ENCODE results near the gene STYXL1.
"Not testable (repeated sequence)": the region's sequence is repeated elsewhere in the genome, so short reads cannot be mapped to it uniquely, and the experiment has no call there.

Gene STYXL1, protein sequence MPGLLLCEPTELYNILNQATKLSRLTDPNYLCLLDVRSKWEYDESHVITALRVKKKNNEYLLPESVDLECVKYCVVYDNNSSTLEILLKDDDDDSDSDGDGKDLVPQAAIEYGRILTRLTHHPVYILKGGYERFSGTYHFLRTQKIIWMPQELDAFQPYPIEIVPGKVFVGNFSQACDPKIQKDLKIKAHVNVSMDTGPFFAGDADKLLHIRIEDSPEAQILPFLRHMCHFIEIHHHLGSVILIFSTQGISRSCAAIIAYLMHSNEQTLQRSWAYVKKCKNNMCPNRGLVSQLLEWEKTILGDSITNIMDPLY
- long read RNA-seq, transcript STYXL1-201 (9 exons, 1,415 nt) = minor isoform, 7 of 21 reads
- long read RNA-seq, transcript STYXL1-203 (9 exons, 1,374 nt) = major isoform, 9 of 21 reads
- long read RNA-seq, partial matches to known transcripts = 0 of 21 reads
- long read RNA-seq, other reads (novel, unspliced or antisense) = 2 of 21 reads

DNA sequence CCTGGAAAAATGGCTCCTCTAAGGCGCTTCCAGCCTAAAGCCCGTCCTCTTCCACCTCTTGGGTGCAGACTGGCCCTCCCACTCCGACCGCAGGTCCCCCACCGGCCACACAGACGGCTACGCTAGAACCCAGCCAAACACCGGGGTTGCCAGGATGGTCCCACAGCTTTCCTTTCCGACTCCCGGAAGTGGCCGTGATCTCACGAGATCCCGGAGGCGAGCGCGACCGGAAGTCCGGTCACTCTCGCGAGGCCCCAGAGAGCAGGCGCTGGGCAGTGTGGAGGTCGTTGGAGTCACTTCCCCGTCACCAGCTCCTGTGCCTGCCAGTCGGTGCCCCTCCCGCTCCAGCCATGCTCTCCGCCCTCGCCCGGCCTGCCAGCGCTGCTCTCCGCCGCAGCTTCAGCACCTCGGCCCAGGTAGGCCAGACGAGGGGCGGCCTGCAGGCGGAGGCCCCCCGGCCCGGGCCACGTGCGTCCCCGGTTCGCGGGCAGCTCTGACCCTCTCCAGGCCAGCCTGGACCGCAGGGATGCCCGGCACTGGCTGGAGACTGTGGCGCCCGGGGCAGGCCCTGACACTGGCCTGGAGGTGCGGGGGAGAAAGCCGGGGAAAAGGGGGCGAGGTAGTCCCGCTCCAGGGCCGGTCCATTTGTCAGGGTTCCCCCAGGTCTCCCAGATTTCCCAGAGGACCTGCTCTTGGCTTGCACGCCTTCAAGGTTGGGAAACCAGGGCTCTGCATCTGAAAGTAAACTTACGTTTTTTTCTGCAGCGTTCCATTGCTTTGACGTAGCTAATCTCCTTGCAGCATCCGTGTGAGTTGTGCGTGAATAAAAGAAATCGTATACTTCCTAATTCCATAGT, at the start of gene STYXL1, which contains the start of gene MDH2:
Gene STYXL1, minus strand, starts transcription at position 190 of the 857 bp plus-strand sequence. CDS start 17,477 bp downstream, outside the sequence.
Gene MDH2, plus strand, starts transcription at position 296 of the 857 bp plus-strand sequence. Its CDS starts 55 bp downstream, at position 351.
- Histone ChIP-seq H3K4me3 (replicated peaks; ENCODE audit: insufficient read depth, low read length) (peak within 1 kb of the TSS; percentile 94), H3K27me3 (ENCODE audit: insufficient read depth, poor library complexity, severe bottlenecking) (no peaks in the 10 kb centered on the region), H3K27ac (replicated peaks) (peak within 1 kb of the TSS; percentile 90)
- peak; percentile 95 for TF ChIP-seq GABPA (IDR thresholded peaks at IDR 0.05; ENCODE audit: low read depth)
- TF ChIP-seq, protein P1, sequence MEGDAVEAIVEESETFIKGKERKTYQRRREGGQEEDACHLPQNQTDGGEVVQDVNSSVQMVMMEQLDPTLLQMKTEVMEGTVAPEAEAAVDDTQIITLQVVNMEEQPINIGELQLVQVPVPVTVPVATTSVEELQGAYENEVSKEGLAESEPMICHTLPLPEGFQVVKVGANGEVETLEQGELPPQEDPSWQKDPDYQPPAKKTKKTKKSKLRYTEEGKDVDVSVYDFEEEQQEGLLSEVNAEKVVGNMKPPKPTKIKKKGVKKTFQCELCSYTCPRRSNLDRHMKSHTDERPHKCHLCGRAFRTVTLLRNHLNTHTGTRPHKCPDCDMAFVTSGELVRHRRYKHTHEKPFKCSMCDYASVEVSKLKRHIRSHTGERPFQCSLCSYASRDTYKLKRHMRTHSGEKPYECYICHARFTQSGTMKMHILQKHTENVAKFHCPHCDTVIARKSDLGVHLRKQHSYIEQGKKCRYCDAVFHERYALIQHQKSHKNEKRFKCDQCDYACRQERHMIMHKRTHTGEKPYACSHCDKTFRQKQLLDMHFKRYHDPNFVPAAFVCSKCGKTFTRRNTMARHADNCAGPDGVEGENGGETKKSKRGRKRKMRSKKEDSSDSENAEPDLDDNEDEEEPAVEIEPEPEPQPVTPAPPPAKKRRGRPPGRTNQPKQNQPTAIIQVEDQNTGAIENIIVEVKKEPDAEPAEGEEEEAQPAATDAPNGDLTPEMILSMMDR (IDR thresholded peaks at IDR 0.05; ENCODE audit: insufficient read depth, low read length) = no peak
- peak; percentile 92 for TF ChIP-seq POLR2AphosphoS5 (IDR thresholded peaks at IDR 0.05; ENCODE audit: low read depth)
- TF ChIP-seq SPI1 (IDR thresholded peaks at IDR 0.05; ENCODE audit: borderline replicate concordance, low read depth) = peak; percentile 25; the same call in 1 of the 2 replicates
- TF ChIP-seq, protein P2, sequence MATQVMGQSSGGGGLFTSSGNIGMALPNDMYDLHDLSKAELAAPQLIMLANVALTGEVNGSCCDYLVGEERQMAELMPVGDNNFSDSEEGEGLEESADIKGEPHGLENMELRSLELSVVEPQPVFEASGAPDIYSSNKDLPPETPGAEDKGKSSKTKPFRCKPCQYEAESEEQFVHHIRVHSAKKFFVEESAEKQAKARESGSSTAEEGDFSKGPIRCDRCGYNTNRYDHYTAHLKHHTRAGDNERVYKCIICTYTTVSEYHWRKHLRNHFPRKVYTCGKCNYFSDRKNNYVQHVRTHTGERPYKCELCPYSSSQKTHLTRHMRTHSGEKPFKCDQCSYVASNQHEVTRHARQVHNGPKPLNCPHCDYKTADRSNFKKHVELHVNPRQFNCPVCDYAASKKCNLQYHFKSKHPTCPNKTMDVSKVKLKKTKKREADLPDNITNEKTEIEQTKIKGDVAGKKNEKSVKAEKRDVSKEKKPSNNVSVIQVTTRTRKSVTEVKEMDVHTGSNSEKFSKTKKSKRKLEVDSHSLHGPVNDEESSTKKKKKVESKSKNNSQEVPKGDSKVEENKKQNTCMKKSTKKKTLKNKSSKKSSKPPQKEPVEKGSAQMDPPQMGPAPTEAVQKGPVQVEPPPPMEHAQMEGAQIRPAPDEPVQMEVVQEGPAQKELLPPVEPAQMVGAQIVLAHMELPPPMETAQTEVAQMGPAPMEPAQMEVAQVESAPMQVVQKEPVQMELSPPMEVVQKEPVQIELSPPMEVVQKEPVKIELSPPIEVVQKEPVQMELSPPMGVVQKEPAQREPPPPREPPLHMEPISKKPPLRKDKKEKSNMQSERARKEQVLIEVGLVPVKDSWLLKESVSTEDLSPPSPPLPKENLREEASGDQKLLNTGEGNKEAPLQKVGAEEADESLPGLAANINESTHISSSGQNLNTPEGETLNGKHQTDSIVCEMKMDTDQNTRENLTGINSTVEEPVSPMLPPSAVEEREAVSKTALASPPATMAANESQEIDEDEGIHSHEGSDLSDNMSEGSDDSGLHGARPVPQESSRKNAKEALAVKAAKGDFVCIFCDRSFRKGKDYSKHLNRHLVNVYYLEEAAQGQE (IDR thresholded peaks at IDR 0.05; ENCODE audit: insufficient replicate concordance, low read depth) = peak; percentile 76
- peak; percentile 96 to 97 for DNase-seq (ENCODE audit: low read depth in 1 of 2, low spot score in 1 of 2)

DNA sequence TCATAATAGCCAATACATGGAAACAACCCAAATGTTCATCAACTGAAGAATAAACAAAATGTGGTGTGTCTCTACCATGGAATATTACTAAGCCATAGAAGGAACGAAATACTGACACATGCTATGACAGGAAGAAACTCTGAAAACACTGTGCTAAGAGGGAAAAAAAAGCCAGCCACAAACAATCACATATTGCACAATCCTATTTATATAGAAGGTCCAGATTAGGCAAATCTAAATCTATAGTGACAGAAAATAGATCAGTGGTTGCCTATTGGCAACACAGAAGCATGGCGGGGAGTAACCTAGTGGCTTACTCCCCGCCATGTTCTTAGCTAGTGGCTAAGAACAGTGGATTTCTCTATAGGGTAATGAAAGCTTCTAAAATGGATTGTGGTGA, 48.1 kb upstream of the STYXL1 start:
- Histone ChIP-seq H3K27me3 (ENCODE audit: insufficient read depth, poor library complexity, severe bottlenecking) (no peaks in the 10 kb centered on the region), H3K27ac (replicated peaks) (no peak overlapping the region), H3K4me3 (replicated peaks; ENCODE audit: insufficient read depth, low read length) (no peak overlapping the region)
- TF ChIP-seq, protein P1 (IDR thresholded peaks at IDR 0.05; ENCODE audit: insufficient read depth, low read length) = no peak
- no peak for TF ChIP-seq SPI1 (IDR thresholded peaks at IDR 0.05; ENCODE audit: borderline replicate concordance, low read depth)
- TF ChIP-seq, protein P2 (IDR thresholded peaks at IDR 0.05; ENCODE audit: insufficient replicate concordance, low read depth) = no peak
- TF ChIP-seq POLR2AphosphoS5 (IDR thresholded peaks at IDR 0.05; ENCODE audit: low read depth) = no peak
- no peak for TF ChIP-seq GABPA (IDR thresholded peaks at IDR 0.05; ENCODE audit: low read depth)
- DNase-seq (ENCODE audit: low read depth in 1 of 2, low spot score in 1 of 2) = no peak

DNA sequence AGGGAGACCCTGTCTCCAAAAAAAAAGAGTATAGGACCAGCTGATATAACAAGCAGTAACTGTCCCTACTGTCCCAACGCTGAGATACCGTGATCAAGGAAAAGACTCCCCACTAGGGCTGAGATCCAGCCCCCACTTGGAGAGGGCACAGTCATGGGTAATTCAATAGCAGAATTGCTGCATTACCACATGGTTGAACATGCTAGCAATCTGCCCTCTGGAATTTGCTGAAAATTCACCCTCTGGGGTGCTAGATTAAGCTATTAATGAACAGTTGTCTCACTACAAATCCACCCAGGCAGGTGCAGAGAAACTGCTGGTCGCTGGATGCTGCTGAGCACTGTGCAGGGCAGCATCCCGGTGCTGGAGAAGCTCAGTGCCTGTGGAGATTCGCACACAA, 46.5 kb upstream of the STYXL1 start:
- H3K27ac ChIP-seq (replicated peaks); H3K4me3 ChIP-seq (replicated peaks; ENCODE audit: insufficient read depth, low read length); H3K27me3 ChIP-seq (ENCODE audit: insufficient read depth, poor library complexity, severe bottlenecking); DNase-seq (ENCODE audit: low read depth in 1 of 2, low spot score in 1 of 2): not testable (repeated sequence)

DNA sequence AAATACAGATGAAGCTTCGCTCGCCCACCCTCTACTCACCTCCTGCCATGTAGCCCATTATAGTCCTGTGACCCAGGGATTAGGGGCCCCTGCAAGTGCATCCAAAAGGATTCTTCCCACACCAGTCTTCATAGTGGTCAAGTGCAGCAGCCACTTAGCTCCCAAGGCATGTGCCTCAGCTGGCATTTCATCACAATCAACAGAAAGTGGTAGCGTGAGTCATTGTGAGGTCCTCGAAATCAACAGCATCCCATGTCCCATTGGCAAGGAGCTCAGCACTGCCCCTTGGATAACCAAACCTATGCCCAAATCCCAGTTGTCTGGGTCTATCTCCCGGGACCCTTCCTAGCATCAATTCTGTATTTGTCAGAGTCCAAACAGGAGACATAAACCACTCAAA, 45.7 kb upstream of the STYXL1 start:
- H3K4me3 ChIP-seq (replicated peaks; ENCODE audit: insufficient read depth, low read length); H3K27me3 ChIP-seq (ENCODE audit: insufficient read depth, poor library complexity, severe bottlenecking); H3K27ac ChIP-seq (replicated peaks); DNase-seq (ENCODE audit: low read depth in 1 of 2, low spot score in 1 of 2): not testable (repeated sequence)
